HepG2 (cell line): ENCODE results near the gene FASTKD3. TPM values are rescaled to one million over a fixed set of nuclear protein-coding genes. Genes with fewer than 3 reads are reported as not detected.

ENCODE experiments used
- KLF13 ChIP-seq: sonication (generic); formaldehyde crosslinking; IDR thresholded peaks from 2 replicates; pipeline ENCODE4 v1.4.0; 2020; ENCODE audit warnings: mild to moderate bottlenecking, missing genetic modification reagents
- MED8 ChIP-seq: sonication (generic); formaldehyde crosslinking; IDR thresholded peaks from 2 replicates; pipeline ENCODE4 v1.8.1; 2023; ENCODE audit warnings: mild to moderate bottlenecking, missing genetic modification reagents; ENCODE audit not compliant: insufficient replicate concordance
- RFX1 ChIP-seq: fragments of 450-650 bp; IDR thresholded peaks from 2 replicates; pipeline ENCODE4 v1.6.1; 2017
- ZBTB7A ChIP-seq: sonication (generic); formaldehyde crosslinking; IDR thresholded peaks from 2 replicates; pipeline ENCODE4 v1.8.0; 2022; ENCODE audit warnings: mild to moderate bottlenecking, missing genetic modification reagents
- ZC3H13 ChIP-seq: sonication (generic); formaldehyde crosslinking; IDR thresholded peaks from 2 replicates; pipeline ENCODE4 v1.8.1; 2023; ENCODE audit warnings: mild to moderate bottlenecking, missing genetic modification reagents, moderate library complexity
- polyA plus RNA-seq, 8 experiments: library from polyadenylated mRNA; depleted of rRNA in 3 of 8; stranded (reverse) in 7 of 8; unstranded in 1 of 8; fragments of >200 nt; fragmentation: Illumina TruSeq in 4 of 8; extraction: Trizol in 4 of 8; gene quantifications; 2 replicates each; pipeline versions ENCODE4 v1.2.1 to v1.2.3, GENCODE V29; 2011 to 2016; ENCODE audit warnings: low read depth in 4 of 8, missing spikeins in 1 of 8, mixed read lengths in 1 of 8; ENCODE audit not compliant: insufficient read depth in 1 of 8
- total RNA-seq, 5 experiments: library from RNA; depleted of rRNA; stranded (reverse); fragments of >200 nt; fragmentation: Illumina TruSeq; extraction: Trizol; gene quantifications; 2 replicates each; pipeline ENCODE4 v1.2.3, GENCODE V29; 2016; ENCODE audit warnings: low read depth in 1 of 5
- TF ChIP-seq, protein P1 (sequence below): sonication (generic); formaldehyde crosslinking; IDR thresholded peaks from 2 replicates; pipeline ENCODE4 v1.5.1; 2020; ENCODE audit warnings: missing genetic modification reagents, mild to moderate bottlenecking, borderline replicate concordance
- TF ChIP-seq, protein P2 (sequence below): sonication (generic); formaldehyde crosslinking; IDR thresholded peaks from 2 replicates; pipeline ENCODE4 v1.5.0; 2020; ENCODE audit warnings: missing genetic modification reagents, mild to moderate bottlenecking, borderline replicate concordance
- TF ChIP-seq, protein P3 (sequence below): sonication (generic); formaldehyde crosslinking; IDR thresholded peaks from 2 replicates; pipeline ENCODE4 v1.5.1; 2020; ENCODE audit warnings: mild to moderate bottlenecking, missing genetic modification reagents, borderline replicate concordance
- TF ChIP-seq, protein P4 (sequence below): sonication (generic); formaldehyde crosslinking; IDR thresholded peaks from 2 replicates; pipeline ENCODE4 v1.5.0; 2020; ENCODE audit warnings: mild to moderate bottlenecking, missing genetic modification reagents
- TF ChIP-seq, protein P5 (sequence below): sonication (generic); formaldehyde crosslinking; IDR thresholded peaks from 2 replicates; pipeline ENCODE4 v1.4.0; 2020; ENCODE audit warnings: missing genetic modification reagents; ENCODE audit errors: not compliant biosample characterization

Gene FASTKD3
- total and polyA plus RNA-seq, 2 of the 13 experiments (the other 11 are each of a cell fraction or from before 2014, with no cell fraction given) = 6.9 to 17.8 TPM

DNA sequence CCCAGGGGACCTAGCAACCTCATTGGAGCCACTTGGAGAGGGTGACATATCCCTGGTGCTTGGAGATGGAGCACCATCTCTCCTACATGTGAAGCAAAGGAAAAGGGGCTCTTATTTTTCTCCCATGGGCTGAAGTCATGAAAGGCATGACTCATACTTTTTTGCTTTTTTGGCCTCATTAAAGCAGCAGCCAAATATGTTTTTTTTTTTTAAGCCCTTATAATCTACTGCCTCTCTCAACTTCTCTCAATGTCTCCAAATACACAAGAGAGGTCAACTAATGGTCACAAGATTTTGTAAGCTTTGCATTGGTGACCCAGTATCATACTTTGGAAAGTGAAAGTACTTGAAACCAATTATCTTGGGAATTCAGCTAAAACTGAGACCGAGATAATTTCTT is 16.3 kb downstream of the FASTKD3 start (continued):
- TF ChIP-seq, protein P1, sequence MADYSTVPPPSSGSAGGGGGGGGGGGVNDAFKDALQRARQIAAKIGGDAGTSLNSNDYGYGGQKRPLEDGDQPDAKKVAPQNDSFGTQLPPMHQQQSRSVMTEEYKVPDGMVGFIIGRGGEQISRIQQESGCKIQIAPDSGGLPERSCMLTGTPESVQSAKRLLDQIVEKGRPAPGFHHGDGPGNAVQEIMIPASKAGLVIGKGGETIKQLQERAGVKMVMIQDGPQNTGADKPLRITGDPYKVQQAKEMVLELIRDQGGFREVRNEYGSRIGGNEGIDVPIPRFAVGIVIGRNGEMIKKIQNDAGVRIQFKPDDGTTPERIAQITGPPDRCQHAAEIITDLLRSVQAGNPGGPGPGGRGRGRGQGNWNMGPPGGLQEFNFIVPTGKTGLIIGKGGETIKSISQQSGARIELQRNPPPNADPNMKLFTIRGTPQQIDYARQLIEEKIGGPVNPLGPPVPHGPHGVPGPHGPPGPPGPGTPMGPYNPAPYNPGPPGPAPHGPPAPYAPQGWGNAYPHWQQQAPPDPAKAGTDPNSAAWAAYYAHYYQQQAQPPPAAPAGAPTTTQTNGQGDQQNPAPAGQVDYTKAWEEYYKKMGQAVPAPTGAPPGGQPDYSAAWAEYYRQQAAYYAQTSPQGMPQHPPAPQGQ = no peak
- TF ChIP-seq, protein P2, sequence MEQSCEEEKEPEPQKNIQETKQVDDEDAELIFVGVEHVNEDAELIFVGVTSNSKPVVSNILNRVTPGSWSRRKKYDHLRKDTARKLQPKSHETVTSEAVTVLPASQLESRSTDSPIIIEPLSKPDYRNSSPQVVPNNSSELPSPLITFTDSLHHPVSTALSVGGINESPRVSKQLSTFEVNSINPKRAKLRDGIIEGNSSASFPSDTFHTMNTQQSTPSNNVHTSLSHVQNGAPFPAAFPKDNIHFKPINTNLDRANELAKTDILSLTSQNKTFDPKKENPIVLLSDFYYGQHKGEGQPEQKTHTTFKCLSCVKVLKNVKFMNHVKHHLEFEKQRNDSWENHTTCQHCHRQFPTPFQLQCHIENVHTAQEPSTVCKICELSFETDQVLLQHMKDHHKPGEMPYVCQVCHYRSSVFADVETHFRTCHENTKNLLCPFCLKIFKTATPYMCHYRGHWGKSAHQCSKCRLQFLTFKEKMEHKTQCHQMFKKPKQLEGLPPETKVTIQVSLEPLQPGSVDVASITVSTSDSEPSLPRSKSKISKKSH (CRISPR knock-in tag) = no peak
- TF ChIP-seq ZBTB7A (CRISPR knock-in tag) (no peak), MED8 (CRISPR knock-in tag) (no peak), RFX1 (no peak), KLF13 (CRISPR knock-in tag) (no peak), ZC3H13 (no peak)
- TF ChIP-seq, protein P3, sequence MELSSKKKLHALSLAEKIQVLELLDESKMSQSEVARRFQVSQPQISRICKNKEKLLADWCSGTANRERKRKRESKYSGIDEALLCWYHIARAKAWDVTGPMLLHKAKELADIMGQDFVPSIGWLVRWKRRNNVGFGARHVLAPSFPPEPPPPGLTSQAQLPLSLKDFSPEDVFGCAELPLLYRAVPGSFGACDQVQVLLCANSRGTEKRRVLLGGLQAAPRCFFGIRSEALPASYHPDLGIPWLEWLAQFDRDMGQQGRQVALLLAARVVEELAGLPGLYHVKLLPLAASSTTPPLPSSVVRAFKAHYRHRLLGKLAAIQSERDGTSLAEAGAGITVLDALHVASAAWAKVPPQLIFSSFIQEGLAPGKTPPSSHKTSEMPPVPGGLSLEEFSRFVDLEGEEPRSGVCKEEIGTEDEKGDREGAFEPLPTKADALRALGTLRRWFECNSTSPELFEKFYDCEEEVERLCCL (CRISPR knock-in tag) = no peak
- TF ChIP-seq, protein P4, sequence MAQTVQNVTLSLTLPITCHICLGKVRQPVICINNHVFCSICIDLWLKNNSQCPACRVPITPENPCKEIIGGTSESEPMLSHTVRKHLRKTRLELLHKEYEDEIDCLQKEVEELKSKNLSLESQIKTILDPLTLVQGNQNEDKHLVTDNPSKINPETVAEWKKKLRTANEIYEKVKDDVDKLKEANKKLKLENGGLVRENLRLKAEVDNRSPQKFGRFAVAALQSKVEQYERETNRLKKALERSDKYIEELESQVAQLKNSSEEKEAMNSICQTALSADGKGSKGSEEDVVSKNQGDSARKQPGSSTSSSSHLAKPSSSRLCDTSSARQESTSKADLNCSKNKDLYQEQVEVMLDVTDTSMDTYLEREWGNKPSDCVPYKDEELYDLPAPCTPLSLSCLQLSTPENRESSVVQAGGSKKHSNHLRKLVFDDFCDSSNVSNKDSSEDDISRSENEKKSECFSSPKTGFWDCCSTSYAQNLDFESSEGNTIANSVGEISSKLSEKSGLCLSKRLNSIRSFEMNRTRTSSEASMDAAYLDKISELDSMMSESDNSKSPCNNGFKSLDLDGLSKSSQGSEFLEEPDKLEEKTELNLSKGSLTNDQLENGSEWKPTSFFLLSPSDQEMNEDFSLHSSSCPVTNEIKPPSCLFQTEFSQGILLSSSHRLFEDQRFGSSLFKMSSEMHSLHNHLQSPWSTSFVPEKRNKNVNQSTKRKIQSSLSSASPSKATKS (CRISPR knock-in tag) = no peak
- TF ChIP-seq, protein P5, sequence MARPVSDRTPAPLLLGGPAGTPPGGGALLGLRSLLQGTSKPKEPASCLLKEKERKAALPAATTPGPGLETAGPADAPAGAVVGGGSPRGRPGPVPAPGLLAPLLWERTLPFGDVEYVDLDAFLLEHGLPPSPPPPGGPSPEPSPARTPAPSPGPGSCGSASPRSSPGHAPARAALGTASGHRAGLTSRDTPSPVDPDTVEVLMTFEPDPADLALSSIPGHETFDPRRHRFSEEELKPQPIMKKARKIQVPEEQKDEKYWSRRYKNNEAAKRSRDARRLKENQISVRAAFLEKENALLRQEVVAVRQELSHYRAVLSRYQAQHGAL (CRISPR knock-in tag) = no peak
